Peyer's patch (tissue), 4 donors: ENCODE results near the gene MAEA.

Source experiments
- CTCF ChIP-seq, 6 experiments: fragments of 450-650 bp in 4 of 6; fragments of 200-600 bp in 2 of 6; sonication (generic) in 1 of 6; IDR thresholded peaks; one replicate each; pipeline ENCODE4 v1.5.1; 2017 to 2019; ENCODE audit warnings: antibody characterized with exemption in 6 of 6, mild to moderate bottlenecking in 3 of 6, moderate library complexity in 1 of 6
- POLR2A ChIP-seq, 2 donors: fragments of 450-650 bp; IDR thresholded peaks; one replicate each; pipeline ENCODE4 v1.5.1; 2017; ENCODE audit warnings: antibody characterized with exemption in 2 of 2, mild to moderate bottlenecking in 2 of 2, moderate library complexity in 2 of 2

DNA sequence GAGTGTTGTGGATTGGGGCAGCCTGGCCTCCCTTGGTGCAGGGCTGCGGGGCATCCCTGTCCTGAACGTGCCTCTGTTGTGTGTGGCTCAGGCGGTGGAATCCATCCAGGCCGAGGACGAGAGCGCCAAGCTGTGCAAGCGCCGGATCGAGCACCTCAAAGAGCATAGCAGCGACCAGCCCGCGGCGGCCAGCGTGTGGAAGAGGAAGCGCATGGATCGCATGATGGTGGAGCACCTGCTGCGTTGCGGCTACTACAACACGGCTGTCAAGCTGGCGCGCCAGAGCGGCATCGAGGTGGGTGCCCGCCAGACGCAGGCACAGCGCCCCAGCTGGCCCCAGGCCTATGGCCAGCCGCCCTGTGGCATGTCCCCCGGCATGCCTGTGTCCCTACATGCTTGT lies 25.6 kb downstream of the MAEA start:
- TF ChIP-seq CTCF (IDR thresholded peaks at IDR 0.05) = no peak
- no peak for TF ChIP-seq POLR2A (IDR thresholded peaks at IDR 0.05)
